CD4-positive, alpha-beta T cell (primary cell): ENCODE results near the gene ZNF329. TPM values are rescaled to one million over a fixed set of nuclear protein-coding genes. Genes with fewer than 3 reads are reported as not detected.

Experiments
- ATAC-seq: fragments of 200-7000 bp; cut with Tn5 transposase; one replicate; pipeline ENCODE4 v1.10.0; 2022; ENCODE audit warnings: mild to moderate bottlenecking; ENCODE audit not compliant: poor library complexity
- CTCF ChIA-PET: fragments of 350-600 bp; sonication (Branson Sonifier 250); formaldehyde crosslinking; loops from one replicate; lab custom pipeline; 2021; ENCODE audit warnings: antibody characterized with exemption, inconsistent platforms; lab: Charles Lee
- POLR2A ChIA-PET: fragments of 350-600 bp; sonication (Branson Sonifier 250); formaldehyde crosslinking; loops from one replicate; lab custom pipeline; 2021; ENCODE audit warnings: antibody characterized with exemption, inconsistent platforms; lab: Charles Lee
- DNase-seq, 14 experiments: peaks; one replicate each; pipeline ENCODE4 v3.0.0-alpha.2; 2013 to 2020; ENCODE audit warnings: mixed read lengths in 2 of 14
- H3K27ac ChIP-seq, 2 donors: one replicate each; pipeline versions ENCODE4 v1.5.1 to v1.7.0; 2013; ENCODE audit warnings: low read length in 2 of 2, low read depth in 1 of 2, mild to moderate bottlenecking in 1 of 2
- H3K27me3 ChIP-seq, 2 experiments: 1 replicate in 1 of 2; 2 replicates in 1 of 2; pipeline versions ENCODE4 v1.6.1 to v1.7.0; 2013; ENCODE audit warnings: low read length in 2 of 2, control low read depth in 1 of 2, mild to moderate bottlenecking in 1 of 2, moderate library complexity in 1 of 2; ENCODE audit not compliant: insufficient read depth in 2 of 2, control insufficient read depth in 1 of 2
- H3K36me3 ChIP-seq: one replicate; pipeline ENCODE4 v1.6.1; 2013; ENCODE audit warnings: low read length, control low read depth; ENCODE audit not compliant: insufficient read depth
- H3K4me1 ChIP-seq: one replicate; pipeline ENCODE4 v1.6.1; 2013; ENCODE audit warnings: low read length, control low read depth; ENCODE audit not compliant: insufficient read depth
- H3K4me3 ChIP-seq: one replicate; pipeline ENCODE4 v1.5.1; 2013; ENCODE audit warnings: mild to moderate bottlenecking, low read length, moderate library complexity
- H3K9me3 ChIP-seq, 2 experiments: 1 replicate in 1 of 2; 2 replicates in 1 of 2; pipeline versions ENCODE4 v1.6.1 to v1.7.0; 2013; ENCODE audit warnings: low read length in 2 of 2, mild to moderate bottlenecking in 2 of 2, control low read depth in 1 of 2, moderate library complexity in 1 of 2; ENCODE audit not compliant: control insufficient read depth in 1 of 2, insufficient read depth in 1 of 2
- H3K27ac Mint-ChIP-seq: one replicate; pipeline ENCODE4 v1.8.0; 2020; ENCODE audit warnings: mixed read lengths
- H3K27me3 Mint-ChIP-seq: one replicate; pipeline ENCODE4 v1.8.0; 2021; ENCODE audit warnings: mixed read lengths
- H3K36me3 Mint-ChIP-seq: one replicate; pipeline ENCODE4 v1.8.0; 2021; ENCODE audit warnings: low read depth, mixed read lengths
- H3K4me1 Mint-ChIP-seq: one replicate; pipeline ENCODE4 v1.8.0; 2021; ENCODE audit warnings: low read depth, mixed read lengths
- H3K4me3 Mint-ChIP-seq: one replicate; pipeline ENCODE4 v1.8.0; 2020; ENCODE audit warnings: mild to moderate bottlenecking, mixed read lengths
- H3K9me3 Mint-ChIP-seq: one replicate; pipeline ENCODE4 v1.8.0; 2020; ENCODE audit warnings: mixed read lengths
- intact Hi-C, 2 experiments: fragments of 100-400 bp; cut with DNase I in 1 of 2; cut with micrococcal nuclease in 1 of 2; formaldehyde crosslinking; loops; one replicate each; pipeline versions ENCODE4 v1.15.1 to v1.9.0; 2023 to 2025; cut with DNase I, micrococcal nuclease
- total RNA-seq, 174 experiments: library from RNA in 2 of 174; stranded (reverse) in 2 of 174; gene quantifications; one replicate each; pipeline ENCODE4 v1.2.3 and lab custom pipeline; 2021 to 2026
- TF ChIP-seq, protein P1 (sequence below): fragments of 200-600 bp; IDR thresholded peaks from one replicate; pipeline ENCODE4 v1.8.0; 2022; ENCODE audit warnings: antibody characterized with exemption, mild to moderate bottlenecking

Gene ZNF329
- total RNA-seq, 2 experiments from 2014 or later: 15.0 to 16.9 TPM

DNA sequence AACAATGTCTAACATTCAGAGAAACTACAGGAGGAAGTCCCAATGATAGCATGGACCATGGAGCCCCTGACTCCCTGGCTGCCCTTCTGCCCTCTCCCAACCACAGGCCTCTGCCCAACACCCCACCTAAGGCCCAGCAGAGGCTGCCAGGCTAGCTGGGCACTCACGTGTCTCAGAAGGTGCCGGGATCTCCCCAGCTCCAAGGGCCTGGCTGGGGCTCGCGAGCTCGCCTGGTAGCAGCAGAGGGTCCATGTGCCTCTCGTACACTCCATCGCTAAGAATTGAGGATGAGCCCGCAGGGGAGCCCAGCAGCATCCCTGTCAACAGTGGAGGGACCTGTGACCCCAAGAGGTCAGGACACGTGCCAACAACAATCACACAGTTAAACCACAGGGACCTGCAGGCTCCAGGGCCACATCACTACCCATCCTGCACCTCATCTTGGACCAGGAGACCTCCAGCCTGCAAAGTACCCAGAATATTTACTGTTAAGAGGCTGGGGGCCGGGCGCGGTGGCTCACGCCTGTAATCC lies 62.0 kb downstream of the ZNF329 start:
- POLR2A ChIA-PET: no interaction called here
- ATAC-seq (no peak), DNase-seq (no peak)
- H3K4me3 ChIP-seq: no peak overlapping the region
- H3K36me3 Mint-ChIP-seq: peaks cover 72% of the 10 kb centered on the region
- no peak overlapping the region for H3K27ac Mint-ChIP-seq
- intact Hi-C loops: no loop called here
- no peaks in the 10 kb centered on the region for H3K27me3 ChIP-seq
- CTCF ChIA-PET: no interaction called here
- no peaks in the 10 kb centered on the region for H3K4me1 ChIP-seq
- peaks cover 69 to 96% of the 10 kb centered on the region in 2 experiments for H3K9me3 ChIP-seq
- H3K4me3 Mint-ChIP-seq: no peak overlapping the region
- TF ChIP-seq, protein P1, sequence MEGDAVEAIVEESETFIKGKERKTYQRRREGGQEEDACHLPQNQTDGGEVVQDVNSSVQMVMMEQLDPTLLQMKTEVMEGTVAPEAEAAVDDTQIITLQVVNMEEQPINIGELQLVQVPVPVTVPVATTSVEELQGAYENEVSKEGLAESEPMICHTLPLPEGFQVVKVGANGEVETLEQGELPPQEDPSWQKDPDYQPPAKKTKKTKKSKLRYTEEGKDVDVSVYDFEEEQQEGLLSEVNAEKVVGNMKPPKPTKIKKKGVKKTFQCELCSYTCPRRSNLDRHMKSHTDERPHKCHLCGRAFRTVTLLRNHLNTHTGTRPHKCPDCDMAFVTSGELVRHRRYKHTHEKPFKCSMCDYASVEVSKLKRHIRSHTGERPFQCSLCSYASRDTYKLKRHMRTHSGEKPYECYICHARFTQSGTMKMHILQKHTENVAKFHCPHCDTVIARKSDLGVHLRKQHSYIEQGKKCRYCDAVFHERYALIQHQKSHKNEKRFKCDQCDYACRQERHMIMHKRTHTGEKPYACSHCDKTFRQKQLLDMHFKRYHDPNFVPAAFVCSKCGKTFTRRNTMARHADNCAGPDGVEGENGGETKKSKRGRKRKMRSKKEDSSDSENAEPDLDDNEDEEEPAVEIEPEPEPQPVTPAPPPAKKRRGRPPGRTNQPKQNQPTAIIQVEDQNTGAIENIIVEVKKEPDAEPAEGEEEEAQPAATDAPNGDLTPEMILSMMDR: no peak
- peaks cover 6% of the 10 kb centered on the region for H3K9me3 Mint-ChIP-seq
- H3K27ac ChIP-seq: no peak overlapping the region
- H3K4me1 Mint-ChIP-seq: no peaks in the 10 kb centered on the region
- no peaks in the 10 kb centered on the region for H3K27me3 Mint-ChIP-seq
- H3K36me3 ChIP-seq: peaks cover 8% of the 10 kb centered on the region

DNA sequence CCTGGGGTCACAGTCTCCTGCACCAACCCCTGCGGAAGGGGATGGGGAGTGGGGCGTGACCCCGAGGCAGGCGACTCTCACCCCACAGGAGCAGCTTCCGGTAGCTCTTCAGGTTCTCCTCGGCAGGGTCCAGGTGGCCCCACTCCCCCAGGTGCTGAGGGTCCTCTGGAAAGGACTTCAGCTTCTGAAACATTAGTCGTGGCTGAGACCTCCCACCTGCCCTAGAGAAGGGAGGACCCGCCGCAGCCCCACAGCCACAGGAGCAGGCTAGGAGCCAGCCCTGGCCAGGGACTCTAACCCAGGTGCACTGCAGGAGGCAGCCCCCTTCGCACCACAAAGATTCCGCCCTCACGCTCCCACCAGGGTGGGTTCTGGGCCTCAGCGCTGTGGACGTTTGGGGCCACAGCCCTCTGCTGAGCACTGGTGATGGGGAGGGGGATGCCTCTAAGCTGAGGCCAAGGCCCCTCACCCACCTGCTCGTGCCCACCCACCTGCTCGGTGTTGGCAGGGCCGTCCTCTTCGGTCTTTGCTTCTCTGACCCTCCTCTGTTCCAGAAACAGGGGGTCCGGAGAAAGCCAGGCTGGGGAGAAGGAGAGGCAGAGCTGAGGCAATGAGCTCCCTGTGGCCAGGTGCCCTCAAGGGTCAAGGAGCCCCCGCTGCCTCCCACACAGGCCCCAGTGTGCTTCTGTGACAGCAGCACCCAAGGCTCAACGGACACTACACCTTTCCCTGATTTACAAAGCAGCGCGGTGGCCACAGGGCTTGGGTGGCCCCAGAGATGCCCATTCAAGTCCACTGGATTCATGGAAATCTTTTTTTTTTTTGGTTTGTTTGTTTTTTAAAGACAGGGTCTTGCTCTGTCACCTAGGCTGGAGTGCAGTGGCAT lies 63.5 kb downstream of the ZNF329 start:
- Histone ChIP-seq H3K4me1 (no peaks in the 10 kb centered on the region), H3K36me3 (peaks cover 8% of the 10 kb centered on the region), H3K27me3 (no peaks in the 10 kb centered on the region), H3K27ac (no peak overlapping the region), H3K9me3 (peaks cover 67 to 96% of the 10 kb centered on the region in 2 experiments), H3K4me3 (no peak overlapping the region)
- Mint-ChIP-seq H3K36me3 (peaks cover 69% of the 10 kb centered on the region), H3K4me1 (no peaks in the 10 kb centered on the region), H3K27ac (no peak overlapping the region), H3K9me3 (peaks cover 6% of the 10 kb centered on the region), H3K4me3 (no peak overlapping the region), H3K27me3 (no peaks in the 10 kb centered on the region)
- TF ChIP-seq, protein P1: no peak
- CTCF ChIA-PET: no interaction called here
- no peak for ATAC-seq
- POLR2A ChIA-PET: interaction anchor here (1.0 kb wide), 1 partner anchor 378 kb away, joined by 3 read pairs; the partner anchor contains the start of gene ZNF154
- intact Hi-C loops: no loop called here
- no peak for DNase-seq

DNA sequence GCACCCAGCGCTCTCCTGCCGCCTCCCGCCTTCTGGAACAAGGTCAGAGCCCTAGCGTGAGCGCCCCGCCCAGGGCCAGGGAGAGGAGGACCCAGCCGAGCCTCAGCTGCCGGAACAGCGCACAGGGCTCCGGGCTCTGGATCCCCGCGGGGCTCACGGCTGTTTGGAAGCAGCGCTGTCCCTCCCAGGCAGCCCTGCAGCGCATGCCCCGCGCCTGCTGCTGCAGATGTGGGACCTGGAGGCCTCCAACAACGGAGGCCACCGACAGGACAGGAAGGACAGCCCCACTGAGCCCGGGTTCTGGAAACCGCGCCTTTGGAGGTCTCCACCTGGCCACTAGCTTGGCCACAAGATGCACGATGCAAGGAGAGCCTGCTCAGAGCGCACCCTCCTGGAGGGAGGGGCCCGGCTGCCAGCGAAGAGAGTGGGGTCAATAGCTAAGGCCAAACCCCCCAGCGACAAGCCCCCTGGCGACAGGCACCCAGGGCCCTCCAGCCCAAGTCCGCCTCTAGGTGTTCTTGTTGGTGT lies 65.2 kb downstream of the ZNF329 start:
- Mint-ChIP-seq H3K4me1 (no peaks in the 10 kb centered on the region), H3K36me3 (peaks cover 75% of the 10 kb centered on the region), H3K27me3 (no peaks in the 10 kb centered on the region), H3K9me3 (peaks cover 12% of the 10 kb centered on the region), H3K27ac (no peak overlapping the region), H3K4me3 (no peak overlapping the region)
- Histone ChIP-seq H3K36me3 (peaks cover 8% of the 10 kb centered on the region), H3K4me1 (no peaks in the 10 kb centered on the region), H3K4me3 (no peak overlapping the region), H3K9me3 (peaks cover 77 to 94% of the 10 kb centered on the region in 2 experiments), H3K27ac (no peak overlapping the region), H3K27me3 (no peaks in the 10 kb centered on the region)
- intact Hi-C loops: no loop called here
- TF ChIP-seq, protein P1: no peak
- ChIA-PET CTCF (no interaction called here), POLR2A (no interaction called here)
- no peak for ATAC-seq
- DNase-seq: no peak
